Activated CD8-positive, alpha-beta memory T cell treated with anti-CD3 and anti-CD28 coated beads, Interleukin-2, amount 50 U/mL, for 1 hour (primary cell): Measurements from ENCODE around the gene CCT5.
A peak's percentile ranks its signal among the peaks of the same experiment; 100 is the strongest.

ENCODE experiments used
- DNase-seq: peaks from one replicate; pipeline ENCODE4 v3.0.0-alpha.2; 2020; ENCODE audit errors: extremely low read depth

The CCT5 gene

GRCh38 chr5:10249948-10250805, at the start of gene CCT5:
CCT5 (plus strand) TSS chr5:10250280; CDS start chr5:10250341, 61 bp downstream.
- DNase-seq: peak; percentile 82

DNA sequence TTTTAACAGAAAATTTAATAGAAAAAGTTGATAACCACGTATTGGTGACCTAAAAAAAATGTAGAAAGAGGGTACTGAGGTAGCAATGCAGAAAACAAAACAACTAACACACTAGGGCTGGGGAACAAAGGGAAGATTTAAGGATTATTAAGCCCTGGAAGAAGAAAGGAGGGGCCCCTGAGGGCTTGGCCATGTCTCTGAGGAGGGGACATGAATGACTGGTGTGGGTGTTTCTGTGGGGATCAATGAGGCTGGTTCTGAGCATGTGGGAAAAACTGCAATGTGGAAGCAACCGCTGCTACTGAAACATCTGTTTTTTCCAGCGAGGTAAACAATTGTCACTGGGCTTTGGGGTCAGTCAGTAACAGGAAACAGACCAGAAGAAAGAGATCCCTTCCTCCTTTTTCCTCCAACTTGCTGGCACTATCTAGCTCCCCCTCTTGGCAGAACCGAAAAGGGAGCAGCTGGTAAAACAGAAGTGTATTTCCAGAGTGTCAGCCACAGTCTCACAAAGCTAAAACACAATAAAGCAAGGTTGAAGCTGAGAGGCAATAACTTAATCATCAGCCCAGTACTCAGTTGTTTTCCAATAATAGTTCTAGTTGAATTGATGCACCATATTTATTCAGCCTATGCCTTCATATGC, 48.7 kb upstream of the CCT5 start:
- DNase-seq: no peak

DNA sequence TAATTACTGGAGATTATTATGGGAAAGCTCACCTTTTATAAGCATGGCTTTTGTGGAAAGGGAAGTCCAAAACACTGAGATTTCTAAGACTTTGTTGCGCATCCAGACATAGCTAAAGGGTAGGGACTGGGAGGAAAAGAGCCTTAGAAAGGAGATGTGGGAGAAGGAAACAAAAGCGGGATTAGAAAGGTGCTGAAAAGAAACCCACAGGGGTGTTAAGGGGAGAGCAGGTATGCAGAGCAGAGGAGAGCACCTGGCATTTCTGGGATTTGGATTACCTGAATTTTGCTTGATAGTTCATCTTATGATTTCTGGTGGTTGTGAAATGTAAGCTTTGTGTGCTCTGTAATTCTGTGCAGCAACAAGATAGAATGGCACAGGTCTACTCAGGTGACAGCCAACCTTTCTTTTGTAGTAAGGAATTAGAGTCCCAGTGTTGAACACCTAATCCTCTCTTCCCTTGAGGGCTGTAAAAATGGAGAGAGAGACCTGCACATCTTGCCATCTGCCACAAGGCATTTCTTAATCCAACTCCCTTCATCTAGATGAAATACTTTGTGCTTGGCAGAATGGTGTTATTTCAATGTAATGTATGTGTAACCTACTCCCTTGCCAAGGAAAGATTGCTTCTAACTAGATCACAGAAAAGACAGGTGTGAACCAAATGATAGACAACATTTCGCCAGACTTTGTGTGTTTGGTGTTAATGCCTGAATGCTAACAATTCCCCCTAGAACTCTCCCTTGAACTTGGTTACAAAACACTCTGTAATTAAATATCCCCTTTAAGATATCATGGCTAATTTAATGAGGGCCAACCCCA, 47.8 kb upstream of the CCT5 start:
- DNase-seq: no peak

DNA sequence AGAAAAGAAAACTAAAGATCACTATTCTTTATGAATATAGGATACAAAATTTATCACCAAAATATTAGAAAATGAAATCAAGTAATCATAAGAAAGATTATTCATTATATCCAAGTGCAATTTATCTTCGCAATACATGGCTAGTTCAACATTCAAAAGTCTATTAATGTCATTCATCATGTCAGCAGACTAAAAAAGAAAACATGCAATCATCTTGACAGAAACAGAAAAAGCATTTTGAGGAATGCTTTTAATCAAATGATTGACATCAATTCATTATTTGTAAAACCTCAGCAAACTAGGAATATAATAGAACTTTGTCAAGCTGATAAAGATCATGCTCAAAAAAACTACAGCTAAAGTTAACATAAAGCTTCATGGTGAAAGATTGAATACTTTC, 41.1 kb upstream of the CCT5 start:
- DNase-seq: no peak

DNA sequence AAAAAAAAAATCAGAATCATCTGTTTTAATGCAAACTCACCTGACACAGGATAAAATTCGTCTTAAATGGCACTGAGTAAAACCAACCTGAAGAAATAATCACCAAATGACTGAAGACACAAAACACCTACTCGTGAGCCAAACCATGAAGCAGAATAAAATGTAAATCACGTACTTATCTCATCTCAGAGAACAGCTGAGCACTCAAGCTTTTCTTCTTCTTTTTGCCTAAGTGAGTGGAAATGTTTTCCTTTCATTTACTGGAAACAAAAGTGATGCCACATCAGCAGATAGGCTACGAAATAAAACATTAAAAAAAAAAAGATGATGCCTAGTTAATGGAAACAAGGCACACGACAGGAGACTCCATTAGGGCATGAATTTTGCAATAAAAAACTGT, 36.8 kb upstream of the CCT5 start:
- no peak for DNase-seq

GRCh38 chr5:10214041-10214440, 36.0 kb upstream of the CCT5 start:
- no peak for DNase-seq

DNA sequence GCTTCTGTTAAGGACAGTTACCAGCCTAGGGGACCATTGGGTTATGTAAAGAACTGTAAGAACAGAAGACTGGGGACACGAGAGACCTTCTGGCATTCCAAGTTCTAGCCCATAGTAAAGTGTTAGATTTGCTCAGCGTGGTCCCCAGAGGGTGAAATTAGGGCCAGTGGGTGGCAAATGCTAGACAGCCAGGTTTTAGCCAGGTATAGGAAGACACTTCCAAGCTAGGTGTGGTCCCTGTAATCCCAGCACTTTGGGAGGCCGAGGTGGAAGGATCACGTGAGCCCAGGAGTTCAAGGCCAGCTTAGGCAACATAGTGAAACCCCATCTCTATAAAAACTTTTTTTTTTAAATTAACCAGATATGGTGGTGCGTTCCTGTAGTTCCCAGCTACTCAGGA, 34.7 kb upstream of the CCT5 start:
- no peak for DNase-seq

GRCh38 chr5:10216107-10216506, 34.0 kb upstream of the CCT5 start:
- DNase-seq: no peak

DNA sequence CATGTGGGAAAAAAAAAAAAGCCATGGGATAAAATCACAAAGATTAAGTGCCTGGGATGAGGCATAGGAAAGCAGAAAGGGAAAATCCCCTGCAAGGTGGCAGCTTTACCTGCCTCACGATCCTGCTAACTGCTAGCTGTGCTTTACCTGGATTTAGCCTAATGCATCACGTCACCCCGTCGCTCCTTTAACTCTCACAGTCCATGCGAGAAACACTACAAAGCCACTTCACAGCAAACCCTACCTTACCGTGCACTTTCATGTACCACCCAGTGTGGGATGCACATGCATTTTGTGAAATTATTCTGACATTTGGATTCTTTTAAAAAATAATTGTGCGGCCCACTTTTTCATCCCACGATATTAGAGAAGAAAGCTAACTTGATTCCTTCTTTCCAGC, 31.4 kb upstream of the CCT5 start:
- no peak for DNase-seq

GRCh38 chr5:10219068-10219467, 31.0 kb upstream of the CCT5 start:
- no peak for DNase-seq

DNA sequence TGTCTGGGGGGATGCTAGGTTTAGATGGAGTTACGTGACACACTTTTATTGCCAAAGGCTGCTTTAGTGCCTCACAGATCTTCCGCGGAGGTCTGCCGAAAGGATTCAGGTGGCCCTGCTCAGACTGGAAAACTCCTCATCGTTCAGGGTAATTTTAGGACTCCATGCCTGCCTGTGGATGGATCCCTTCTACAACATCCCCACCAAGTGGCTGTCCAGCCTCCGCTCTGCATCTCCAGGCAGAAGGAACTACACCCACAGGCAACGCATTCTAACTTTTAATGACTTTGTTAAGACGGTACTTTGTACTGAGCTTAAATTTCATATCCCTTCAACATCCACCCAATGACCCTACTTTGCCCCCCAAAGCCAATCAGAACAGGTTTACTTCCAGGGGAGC, 29.8 kb upstream of the CCT5 start:
- no peak for DNase-seq

DNA sequence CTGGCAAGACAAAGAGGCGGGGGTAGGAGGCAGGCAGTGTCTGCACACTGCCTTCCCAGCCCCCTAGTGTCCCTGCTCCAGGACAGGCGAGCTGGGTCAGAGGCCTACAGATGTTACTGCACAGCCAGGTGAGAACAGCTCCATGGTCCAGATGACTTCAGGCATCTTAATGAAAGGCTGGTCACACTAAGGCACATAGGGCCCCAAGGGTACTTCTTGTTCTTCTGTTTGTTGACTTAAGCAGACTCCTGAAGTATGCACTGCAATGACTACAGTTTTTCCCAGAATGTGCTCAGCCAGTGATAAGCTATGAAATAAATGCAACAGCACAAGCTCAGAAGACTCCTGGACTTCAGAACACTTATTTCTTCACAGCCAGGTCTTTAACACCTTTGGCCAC, 27.8 kb upstream of the CCT5 start:
- DNase-seq: no peak

DNA sequence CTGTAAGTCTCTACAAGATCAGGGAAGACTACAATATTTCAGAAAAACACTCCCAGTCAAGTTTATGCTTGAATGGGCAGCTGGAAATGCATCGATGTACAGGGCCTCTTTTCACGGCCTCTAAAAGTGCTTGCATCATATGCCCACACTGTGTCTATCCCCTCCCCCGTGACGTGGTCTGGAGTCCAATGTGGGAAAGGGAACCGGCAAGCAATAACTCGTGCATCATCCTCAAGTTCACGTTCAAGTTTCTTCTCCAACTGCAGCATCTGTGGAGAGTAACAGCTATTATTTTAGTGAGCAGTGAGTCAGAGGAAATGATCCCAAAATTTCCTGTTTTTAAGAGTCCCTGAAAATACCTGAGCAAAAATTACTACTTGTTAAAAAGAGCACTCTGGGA, 22.7 kb upstream of the CCT5 start:
- no peak for DNase-seq

DNA sequence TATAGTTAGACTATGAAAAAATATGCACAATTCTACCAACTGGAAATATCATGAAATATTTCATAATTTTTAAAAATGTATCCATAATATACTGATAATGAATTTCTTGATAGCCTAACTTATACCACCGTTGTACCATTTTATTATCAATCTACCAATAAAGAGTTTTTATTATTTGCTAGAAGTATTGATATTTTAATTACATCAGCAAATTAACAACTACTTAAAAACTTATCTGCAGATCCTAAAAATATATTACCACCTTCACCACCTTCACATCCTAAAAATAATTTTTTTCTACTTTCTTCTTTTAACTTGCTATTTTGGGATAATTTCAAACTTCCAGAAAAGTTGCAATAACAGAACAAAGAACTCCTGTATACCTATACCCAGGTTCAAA, 21.8 kb upstream of the CCT5 start:
- no peak for DNase-seq

GRCh38 chr5:10229306-10230048, 20.6 kb upstream of the CCT5 start:
- DNase-seq: no peak

GRCh38 chr5:10232386-10232785, 17.7 kb upstream of the CCT5 start:
- no peak for DNase-seq

DNA sequence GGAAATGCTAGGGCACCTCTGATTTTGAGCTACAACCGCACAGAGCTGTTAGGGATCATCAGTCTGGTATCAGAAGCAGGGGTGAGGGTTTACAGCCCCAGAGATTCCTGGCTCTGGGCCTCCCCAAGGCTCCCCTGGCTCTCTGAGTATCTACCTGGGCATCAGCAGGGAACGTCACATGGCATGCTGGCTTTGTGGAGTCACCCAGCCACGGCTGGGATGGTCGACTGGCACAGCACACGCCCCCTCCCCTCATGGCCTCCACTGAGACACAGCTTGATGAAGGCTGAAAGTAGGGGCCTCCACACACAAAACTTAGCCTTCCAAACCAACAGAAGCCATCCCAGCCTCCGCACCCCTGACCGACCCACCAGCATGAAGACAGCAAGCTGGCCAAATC, 17.1 kb upstream of the CCT5 start:
- no peak for DNase-seq

DNA sequence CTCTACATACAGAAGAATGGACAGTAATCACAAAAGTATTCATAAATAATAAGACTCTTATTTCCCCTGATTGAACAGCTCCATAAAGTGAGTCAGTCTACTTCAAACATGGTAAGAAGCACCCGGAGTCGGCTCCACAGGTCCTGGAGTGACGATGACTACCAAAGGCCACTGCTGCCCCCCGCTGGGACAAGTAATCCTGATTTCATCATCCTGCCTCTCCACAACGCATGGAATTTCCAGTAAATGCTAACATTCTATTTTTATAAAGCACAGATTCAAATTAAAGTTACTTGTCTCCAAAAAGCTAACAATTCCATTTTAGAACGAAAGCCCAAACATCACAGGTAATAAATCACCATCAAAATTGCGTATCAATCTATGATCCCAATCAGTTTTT, 16.6 kb upstream of the CCT5 start:
- no peak for DNase-seq

DNA sequence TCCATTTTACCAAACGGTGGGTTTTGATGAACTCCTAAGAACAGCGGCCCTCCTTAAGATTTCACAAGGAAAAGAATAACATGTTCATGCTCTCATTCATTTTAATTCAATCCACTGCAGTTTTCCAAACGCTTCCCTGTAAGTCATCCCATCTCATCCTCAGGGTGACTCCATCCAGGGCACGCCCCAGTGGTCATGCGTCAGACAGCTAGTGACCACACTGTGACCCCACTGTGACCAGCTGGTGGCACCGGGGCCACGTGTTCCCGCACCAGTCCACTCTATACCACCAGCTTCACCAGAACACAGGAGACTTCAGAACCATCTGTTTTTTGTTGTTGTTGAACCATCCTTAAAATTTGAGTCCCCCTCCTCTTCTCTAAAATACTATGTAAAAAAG, 14.7 kb upstream of the CCT5 start:
- no peak for DNase-seq

DNA sequence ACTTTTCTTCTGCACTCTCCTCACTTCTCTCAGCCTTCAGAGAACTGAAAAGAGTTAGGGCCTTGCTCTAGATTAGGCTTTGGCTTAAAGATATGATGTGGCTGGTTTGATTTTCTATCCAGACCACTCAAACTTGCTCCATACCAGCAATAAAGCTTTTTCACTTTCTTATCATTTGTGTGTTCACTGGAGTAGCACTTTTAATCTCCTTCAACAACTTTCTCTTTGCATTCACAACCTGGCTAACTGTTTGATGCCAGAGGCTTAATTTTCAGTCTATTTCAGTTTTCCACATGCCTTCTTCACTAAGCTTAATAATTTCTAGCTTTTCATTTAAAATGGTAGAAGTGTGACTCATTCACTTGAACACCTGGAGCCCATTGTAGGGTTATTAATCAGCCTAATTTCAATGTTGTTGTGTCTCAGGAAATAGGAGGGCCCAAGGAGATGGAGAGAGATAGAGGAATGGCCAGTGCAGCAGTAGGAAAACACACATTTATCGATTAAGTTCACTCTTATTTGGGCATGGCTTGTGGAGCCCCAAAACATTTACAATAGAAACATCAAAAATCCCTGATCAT, 6.3 kb upstream of the CCT5 start:
- DNase-seq: no peak

DNA sequence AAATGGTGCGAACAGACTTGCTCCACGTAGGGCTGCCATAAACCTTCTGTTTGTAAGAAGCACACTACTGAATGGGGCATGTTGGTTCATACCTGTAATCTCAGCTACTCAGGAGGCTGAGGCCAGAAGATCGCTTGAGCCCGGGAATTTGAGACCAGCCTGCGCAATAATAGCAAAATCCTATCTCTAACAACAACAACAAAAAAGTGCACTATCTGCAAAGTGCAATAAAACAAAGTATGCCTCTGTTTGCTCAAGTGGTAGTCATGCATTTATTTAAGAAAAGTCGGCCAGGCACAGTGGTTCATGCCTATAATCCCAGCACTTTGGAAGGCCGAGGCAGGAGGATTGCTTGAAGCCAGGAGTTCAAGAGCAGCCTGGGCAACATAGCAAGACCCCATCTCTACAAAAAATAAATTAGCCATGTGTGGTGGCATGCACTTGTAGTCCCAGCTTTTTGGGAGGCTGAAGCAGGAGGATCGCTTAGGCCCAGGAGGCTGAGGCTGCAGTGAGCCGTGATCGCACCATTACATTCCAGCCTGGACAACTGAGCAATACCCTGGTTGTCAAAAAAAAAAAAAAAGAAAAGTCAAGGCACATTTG, 5.6 kb upstream of the CCT5 start:
- no peak for DNase-seq
